HFF-Myc (cell line): ENCODE measurements around the gene SPON2.

Experiments
- DNase-seq: peaks from one replicate; pipeline ENCODE4 v3.0.0-alpha.2; 2011; ENCODE audit warnings: low read depth; ENCODE audit errors: extremely low read depth
- H3K4me3 ChIP-seq: replicated peaks from 2 replicates; pipeline ENCODE4 v1.5.1; 2011; ENCODE audit warnings: low read depth, mild to moderate bottlenecking, control low read depth, low read length
- CTCF ChIP-seq: IDR thresholded peaks from 2 replicates; pipeline ENCODE4 v1.5.1; 2012; ENCODE audit warnings: mild to moderate bottlenecking, low read depth, low read length, control low read depth; ENCODE audit errors: missing control alignments

The SPON2 gene

GRCh38 chr4:1172228-1172851 lies at the start of gene SPON2:
SPON2 (minus strand) TSS chr4:1172583.
- no peak for TF ChIP-seq CTCF
- no peak for DNase-seq
- peak within 1 kb of the TSS; percentile 36 for H3K4me3 ChIP-seq

GRCh38 chr4:1221155-1221870 lies 48.9 kb upstream of the SPON2 start:
- DNase-seq = no peak
- no peak for TF ChIP-seq CTCF
- no peak overlapping the region for H3K4me3 ChIP-seq

GRCh38 chr4:1220566-1220965 lies 48.2 kb upstream of the SPON2 start:
- no peak for TF ChIP-seq CTCF
- DNase-seq = no peak
- no peak overlapping the region for H3K4me3 ChIP-seq

GRCh38 chr4:1219566-1219950 lies 47.2 kb upstream of the SPON2 start:
- no peak for DNase-seq
- no peak overlapping the region for H3K4me3 ChIP-seq
- no peak for TF ChIP-seq CTCF

- TF ChIP-seq CTCF = no peak
- H3K4me3 ChIP-seq = no peak overlapping the region
- DNase-seq = no peak
Observed at GRCh38 chr4:1218634-1219565, 46.5 kb upstream of the SPON2 start.

- TF ChIP-seq CTCF = no peak
Observed at GRCh38 chr4:1217366-1217765, 45.0 kb upstream of the SPON2 start.

More at GRCh38 chr4:1217366-1217765, 45.0 kb upstream of the SPON2 start:
- DNase-seq = no peak
- H3K4me3 ChIP-seq = no peak overlapping the region
